Vagina (tissue), 2 donors: Measurements from ENCODE around the gene FBXO17.

Experiments used
- POLR2A ChIP-seq, 2 donors: fragments of 450-650 bp; IDR thresholded peaks; one replicate each; pipeline ENCODE4 v1.6.1; 2017; ENCODE audit warnings: antibody characterized with exemption in 2 of 2, mild to moderate bottlenecking in 2 of 2, moderate library complexity in 2 of 2
- TF ChIP-seq, protein P1 (sequence below), 3 experiments: fragments of 450-650 bp in 2 of 3; fragments of 200-600 bp in 1 of 3; sonication (generic) in 1 of 3; IDR thresholded peaks; one replicate each; pipeline ENCODE4 v1.5.1; 2017 to 2019; ENCODE audit warnings: antibody characterized with exemption in 3 of 3, mild to moderate bottlenecking in 2 of 3, moderate library complexity in 2 of 3

DNA sequence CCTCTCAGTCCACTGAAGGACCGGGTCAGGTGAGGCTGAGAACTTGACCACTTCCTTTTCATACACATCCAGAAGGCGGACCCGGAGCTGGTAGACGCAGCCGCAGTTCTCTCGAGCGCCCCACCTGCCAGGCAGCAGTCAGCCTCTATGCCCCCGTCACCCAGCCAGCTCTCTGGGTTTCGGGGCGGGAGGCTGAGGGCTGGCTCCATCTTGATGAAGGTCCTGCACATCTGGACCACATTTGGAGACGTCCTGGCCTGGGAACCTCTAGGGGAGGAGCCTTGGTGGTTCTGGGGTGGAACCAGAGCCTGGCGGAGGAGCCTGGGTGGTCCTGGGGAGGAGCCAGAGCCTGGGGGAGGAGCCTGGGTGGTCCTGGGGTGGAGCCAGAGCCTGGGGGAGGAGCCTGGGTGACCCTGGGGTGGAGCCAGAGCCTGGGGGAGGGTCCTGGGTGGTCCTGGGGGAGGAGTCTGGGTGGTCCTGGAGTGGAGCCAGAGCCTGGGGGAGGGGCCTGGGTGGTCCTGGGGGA lies 30.5 kb downstream of the FBXO17 start:
- TF ChIP-seq, protein P1, sequence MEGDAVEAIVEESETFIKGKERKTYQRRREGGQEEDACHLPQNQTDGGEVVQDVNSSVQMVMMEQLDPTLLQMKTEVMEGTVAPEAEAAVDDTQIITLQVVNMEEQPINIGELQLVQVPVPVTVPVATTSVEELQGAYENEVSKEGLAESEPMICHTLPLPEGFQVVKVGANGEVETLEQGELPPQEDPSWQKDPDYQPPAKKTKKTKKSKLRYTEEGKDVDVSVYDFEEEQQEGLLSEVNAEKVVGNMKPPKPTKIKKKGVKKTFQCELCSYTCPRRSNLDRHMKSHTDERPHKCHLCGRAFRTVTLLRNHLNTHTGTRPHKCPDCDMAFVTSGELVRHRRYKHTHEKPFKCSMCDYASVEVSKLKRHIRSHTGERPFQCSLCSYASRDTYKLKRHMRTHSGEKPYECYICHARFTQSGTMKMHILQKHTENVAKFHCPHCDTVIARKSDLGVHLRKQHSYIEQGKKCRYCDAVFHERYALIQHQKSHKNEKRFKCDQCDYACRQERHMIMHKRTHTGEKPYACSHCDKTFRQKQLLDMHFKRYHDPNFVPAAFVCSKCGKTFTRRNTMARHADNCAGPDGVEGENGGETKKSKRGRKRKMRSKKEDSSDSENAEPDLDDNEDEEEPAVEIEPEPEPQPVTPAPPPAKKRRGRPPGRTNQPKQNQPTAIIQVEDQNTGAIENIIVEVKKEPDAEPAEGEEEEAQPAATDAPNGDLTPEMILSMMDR (IDR thresholded peaks at IDR 0.05) = no peak
- no peak for TF ChIP-seq POLR2A (IDR thresholded peaks at IDR 0.05)
